Stimulated activated naive B cell treated with anti-CD40 and anti-IgM and Interleukin-4, amounts not matched to agents 10 μg/mL and 1 μg/mL and 100 μg/mL, for 72 hours (primary cell): ENCODE measurements around the gene ARHGAP35.
"Not testable (repeated sequence)": the region's sequence is repeated elsewhere in the genome, so short reads cannot be mapped to it uniquely, and the experiment has no call there.

Experiments used
- ATAC-seq, 2 donors: fragments of 150-1000 bp; cut with Tn5 transposase; replicated peaks; 2 replicates each; pipeline ENCODE4 v1.10.0; 2021; ENCODE audit warnings: moderate library complexity in 1 of 2
- DNase-seq: peaks from one replicate; pipeline ENCODE4 v3.0.0; 2021
- H3K27ac Mint-ChIP-seq: one replicate; pipeline ENCODE4 v1.8.0; 2022; ENCODE audit warnings: mild to moderate bottlenecking, mixed read lengths
- H3K27me3 Mint-ChIP-seq, 2 donors: one replicate each; pipeline ENCODE4 v1.8.0; 2022; ENCODE audit warnings: mixed read lengths in 2 of 2
- H3K36me3 Mint-ChIP-seq, 2 donors: one replicate each; pipeline ENCODE4 v1.8.0; 2022; ENCODE audit warnings: mixed read lengths in 2 of 2, mild to moderate bottlenecking in 1 of 2
- H3K4me1 Mint-ChIP-seq, 2 donors: one replicate each; pipeline ENCODE4 v1.8.0; 2022; ENCODE audit warnings: mixed read lengths in 2 of 2, mild to moderate bottlenecking in 1 of 2
- H3K4me3 Mint-ChIP-seq, 2 donors: one replicate each; pipeline ENCODE4 v1.8.0; 2022; ENCODE audit warnings: mild to moderate bottlenecking in 2 of 2, mixed read lengths in 2 of 2, moderate library complexity in 1 of 2
- H3K9me3 Mint-ChIP-seq, 2 donors: one replicate each; pipeline ENCODE4 v1.8.0; 2022; ENCODE audit warnings: mixed read lengths in 2 of 2, mild to moderate bottlenecking in 1 of 2

ARHGAP35 gene

GRCh38 chr19:46871173-46871572 is 10.4 kb downstream of the ARHGAP35 start:
- H3K27me3 Mint-ChIP-seq, DNase-seq, H3K4me3 Mint-ChIP-seq, H3K9me3 Mint-ChIP-seq, ATAC-seq, H3K36me3 Mint-ChIP-seq, H3K27ac Mint-ChIP-seq: not testable (repeated sequence)
- H3K4me1 Mint-ChIP-seq = peaks cover 15 to 31% of the 10 kb centered on the region in 2 donors

GRCh38 chr19:46872967-46873366 is 12.2 kb downstream of the ARHGAP35 start:
- Mint-ChIP-seq H3K27me3 (no peaks in the 10 kb centered on the region), H3K4me3 (no peak overlapping the region), H3K27ac (peak overlapping the region; percentile 6), H3K4me1 (peaks cover 5 to 13% of the 10 kb centered on the region in 2 donors), H3K9me3 (no peaks in the 10 kb centered on the region), H3K36me3 (peaks cover 3 to 8% of the 10 kb centered on the region in 2 donors)
- DNase-seq = no peak
- ATAC-seq = no peak

- DNase-seq (no peak), ATAC-seq (no peak)
- H3K36me3 Mint-ChIP-seq = peaks cover 3 to 10% of the 10 kb centered on the region in 2 donors
- no peak overlapping the region for H3K27ac Mint-ChIP-seq
- no peak overlapping the region for H3K4me3 Mint-ChIP-seq
- no peaks in the 10 kb centered on the region for H3K9me3 Mint-ChIP-seq
- no peaks in the 10 kb centered on the region for H3K4me1 Mint-ChIP-seq
- no peaks in the 10 kb centered on the region for H3K27me3 Mint-ChIP-seq
Measured at GRCh38 chr19:46875234-46875633, 14.4 kb downstream of the ARHGAP35 start.

- ATAC-seq = no peak
- Mint-ChIP-seq H3K4me1 (no peaks in the 10 kb centered on the region), H3K9me3 (no peaks in the 10 kb centered on the region), H3K27ac (no peak overlapping the region), H3K4me3 (no peak overlapping the region), H3K36me3 (peaks cover 3 to 10% of the 10 kb centered on the region in 2 donors), H3K27me3 (no peaks in the 10 kb centered on the region)
- DNase-seq = no peak
Measured at GRCh38 chr19:46875657-46876056, 14.9 kb downstream of the ARHGAP35 start.

- H3K27ac Mint-ChIP-seq = no peak overlapping the region
- no peak for ATAC-seq
- no peak for DNase-seq
Measured at GRCh38 chr19:46878613-46879375, 18.0 kb downstream of the ARHGAP35 start.

GRCh38 chr19:46880431-46880830 is 19.6 kb downstream of the ARHGAP35 start:
- H3K4me3 Mint-ChIP-seq = no peak overlapping the region
- no peak for ATAC-seq
- H3K4me1 Mint-ChIP-seq = peaks cover 4 to 5% of the 10 kb centered on the region in 2 donors
- no peaks in the 10 kb centered on the region for H3K9me3 Mint-ChIP-seq
- DNase-seq = no peak
- H3K36me3 Mint-ChIP-seq = peaks cover 4 to 5% of the 10 kb centered on the region in 2 donors
- no peaks in the 10 kb centered on the region for H3K27me3 Mint-ChIP-seq
- no peak overlapping the region for H3K27ac Mint-ChIP-seq

More at GRCh38 chr19:46878613-46879375, 18.0 kb downstream of the ARHGAP35 start:
- H3K4me1 Mint-ChIP-seq = peaks cover 4 to 5% of the 10 kb centered on the region in 2 donors
- no peak overlapping the region for H3K4me3 Mint-ChIP-seq
- H3K27me3 Mint-ChIP-seq = no peaks in the 10 kb centered on the region
- H3K9me3 Mint-ChIP-seq = no peaks in the 10 kb centered on the region
- peaks cover 4 to 8% of the 10 kb centered on the region in 2 donors for H3K36me3 Mint-ChIP-seq

GRCh38 chr19:46881092-46881491 is 20.3 kb downstream of the ARHGAP35 start:
- no peaks in the 10 kb centered on the region for H3K9me3 Mint-ChIP-seq
- H3K27ac Mint-ChIP-seq = no peak overlapping the region
- peaks cover 4 to 5% of the 10 kb centered on the region in 2 donors for H3K4me1 Mint-ChIP-seq
- ATAC-seq (no peak), DNase-seq (no peak)
- H3K36me3 Mint-ChIP-seq = peaks cover 4% of the 10 kb centered on the region in 2 donors
- H3K4me3 Mint-ChIP-seq = no peak overlapping the region
- H3K27me3 Mint-ChIP-seq = no peaks in the 10 kb centered on the region

- no peak overlapping the region for H3K4me3 Mint-ChIP-seq
- ATAC-seq = no peak
- H3K9me3 Mint-ChIP-seq = no peaks in the 10 kb centered on the region
- DNase-seq = no peak
- peaks cover 11 to 13% of the 10 kb centered on the region in 2 donors for H3K4me1 Mint-ChIP-seq
- peaks cover 4 to 9% of the 10 kb centered on the region in 2 donors for H3K36me3 Mint-ChIP-seq
- no peak overlapping the region for H3K27ac Mint-ChIP-seq
- no peaks in the 10 kb centered on the region for H3K27me3 Mint-ChIP-seq
Measured at GRCh38 chr19:46882034-46882433, 21.2 kb downstream of the ARHGAP35 start.

GRCh38 chr19:46882751-46883150 is 22.0 kb downstream of the ARHGAP35 start:
- H3K27ac Mint-ChIP-seq, DNase-seq, ATAC-seq, H3K27me3 Mint-ChIP-seq, H3K9me3 Mint-ChIP-seq, H3K4me3 Mint-ChIP-seq: not testable (repeated sequence)
- Mint-ChIP-seq H3K36me3 (peaks cover 5 to 14% of the 10 kb centered on the region in 2 donors), H3K4me1 (peaks cover 12 to 20% of the 10 kb centered on the region in 2 donors)

GRCh38 chr19:46885411-46885810 is 24.6 kb downstream of the ARHGAP35 start:
- no peak for DNase-seq
- Mint-ChIP-seq H3K27me3 (no peaks in the 10 kb centered on the region), H3K9me3 (no peaks in the 10 kb centered on the region), H3K36me3 (peaks cover 3 to 15% of the 10 kb centered on the region in 2 donors), H3K4me1 (peaks cover 18 to 32% of the 10 kb centered on the region in 2 donors), H3K4me3 (no peak overlapping the region), H3K27ac (no peak overlapping the region)
- no peak for ATAC-seq

GRCh38 chr19:46886546-46887239 is 25.9 kb downstream of the ARHGAP35 start:
- Mint-ChIP-seq H3K36me3 (peaks cover 3 to 15% of the 10 kb centered on the region in 2 donors), H3K4me3 (no peak overlapping the region), H3K27ac (no peak overlapping the region), H3K4me1 (peaks cover 23 to 43% of the 10 kb centered on the region in 2 donors), H3K9me3 (no peaks in the 10 kb centered on the region), H3K27me3 (no peaks in the 10 kb centered on the region)
- no peak for DNase-seq
- ATAC-seq = no peak

- H3K4me1 Mint-ChIP-seq = peaks cover 21 to 45% of the 10 kb centered on the region in 2 donors
- H3K27ac Mint-ChIP-seq = no peak overlapping the region
- H3K4me3 Mint-ChIP-seq = no peak overlapping the region
- no peak for DNase-seq
- H3K36me3 Mint-ChIP-seq = peaks cover 3 to 15% of the 10 kb centered on the region in 2 donors
- no peaks in the 10 kb centered on the region for H3K9me3 Mint-ChIP-seq
- H3K27me3 Mint-ChIP-seq = no peaks in the 10 kb centered on the region
- ATAC-seq = no peak
Measured at GRCh38 chr19:46887240-46887782, 26.5 kb downstream of the ARHGAP35 start.

GRCh38 chr19:46890423-46891170 is 29.8 kb downstream of the ARHGAP35 start:
- no peaks in the 10 kb centered on the region for H3K9me3 Mint-ChIP-seq
- ATAC-seq (no peak), DNase-seq (no peak)
- peak overlapping the region in 1 of 2 donors; percentile 12 for H3K4me3 Mint-ChIP-seq
- H3K27ac Mint-ChIP-seq = peak overlapping the region; percentile 20
- H3K27me3 Mint-ChIP-seq = no peaks in the 10 kb centered on the region
- peaks cover 29 to 60% of the 10 kb centered on the region in 2 donors for H3K4me1 Mint-ChIP-seq
- peaks cover 1 to 11% of the 10 kb centered on the region in 2 donors for H3K36me3 Mint-ChIP-seq
